H9 (cell line): Measurements from ENCODE around the gene EFNA5. TPM values are rescaled to one million over a fixed set of nuclear protein-coding genes. Genes with fewer than 3 reads are reported as not detected.

Source experiments
- DNase-seq: peaks from one replicate; pipeline ENCODE4 v3.0.0-alpha.2; 2017
- H2AFZ ChIP-seq: one replicate; pipeline ENCODE4 v1.6.1; 2013; ENCODE audit warnings: mild to moderate bottlenecking, low read length, control low read depth, moderate library complexity
- H2AK5ac ChIP-seq: 2 replicates; pipeline ENCODE4 v1.6.1; 2013; ENCODE audit warnings: low read length, control low read depth, mixed read lengths; ENCODE audit not compliant: insufficient read length
- H2BK120ac ChIP-seq: one replicate; pipeline ENCODE4 v1.6.1; 2013; ENCODE audit warnings: low read depth, mild to moderate bottlenecking, low read length, control low read depth, inconsistent platforms; ENCODE audit not compliant: poor library complexity, severe bottlenecking
- H2BK12ac ChIP-seq: 2 replicates; pipeline ENCODE4 v1.6.1; 2013; ENCODE audit warnings: low read length, control low read depth, mixed read lengths, low read depth; ENCODE audit not compliant: insufficient read length
- H2BK15ac ChIP-seq: 2 replicates; pipeline ENCODE4 v1.6.1; 2013; ENCODE audit warnings: low read depth, low read length, control low read depth
- H2BK20ac ChIP-seq: one replicate; pipeline ENCODE4 v1.6.1; 2013; ENCODE audit warnings: low read depth, mild to moderate bottlenecking, low read length, control low read depth, inconsistent platforms; ENCODE audit not compliant: poor library complexity, severe bottlenecking
- H2BK5ac ChIP-seq: 2 replicates; pipeline ENCODE4 v1.6.1; 2013; ENCODE audit warnings: low read length, control low read depth, mixed read lengths; ENCODE audit not compliant: insufficient read length
- H3K14ac ChIP-seq: 2 replicates; pipeline ENCODE4 v1.6.1; 2013; ENCODE audit warnings: low read length, control low read depth; ENCODE audit not compliant: insufficient read depth
- H3K18ac ChIP-seq: 2 replicates; pipeline ENCODE4 v1.6.1; 2013; ENCODE audit warnings: low read depth, mild to moderate bottlenecking, mixed read lengths, low read length, control low read depth; ENCODE audit not compliant: insufficient read length
- H3K23ac ChIP-seq: 2 replicates; pipeline ENCODE4 v1.6.1; 2013; ENCODE audit warnings: low read length, control low read depth, mixed read lengths, low read depth; ENCODE audit not compliant: insufficient read length
- H3K23me2 ChIP-seq: 2 replicates; pipeline ENCODE4 v1.6.1; 2013; ENCODE audit warnings: low read depth, mild to moderate bottlenecking, mixed read lengths, low read length, control low read depth; ENCODE audit not compliant: insufficient read length, poor library complexity, severe bottlenecking
- H3K27ac ChIP-seq: 2 replicates; pipeline ENCODE4 v1.5.1; 2013; ENCODE audit warnings: low read length, control low read depth, mixed read lengths, low read depth; ENCODE audit not compliant: insufficient read length
- H3K27me3 ChIP-seq: 2 replicates; pipeline ENCODE4 v1.6.1; 2013; ENCODE audit warnings: low read length, control low read depth, inconsistent platforms; ENCODE audit not compliant: insufficient read depth
- H3K4ac ChIP-seq: 2 replicates; pipeline ENCODE4 v1.6.1; 2013; ENCODE audit warnings: low read depth, mild to moderate bottlenecking, control low read depth, inconsistent platforms, low read length, moderate library complexity
- H3K4me1 ChIP-seq: 2 replicates; pipeline ENCODE4 v1.6.1; 2013; ENCODE audit warnings: low read length, control low read depth, inconsistent platforms; ENCODE audit not compliant: insufficient read depth
- H3K4me2 ChIP-seq: 2 replicates; pipeline ENCODE4 v1.6.1; 2013; ENCODE audit warnings: low read length, control low read depth, mixed read lengths; ENCODE audit not compliant: insufficient read length, insufficient read depth
- H3K56ac ChIP-seq: 2 replicates; pipeline ENCODE4 v1.6.1; 2013; ENCODE audit warnings: low read depth, mild to moderate bottlenecking, mixed read lengths, low read length, control low read depth; ENCODE audit not compliant: insufficient read length
- H3K79me1 ChIP-seq: 2 replicates; pipeline ENCODE4 v1.6.1; 2013; ENCODE audit warnings: low read depth, mild to moderate bottlenecking, moderate library complexity, low read length, control low read depth, inconsistent platforms; ENCODE audit not compliant: insufficient read depth, poor library complexity, severe bottlenecking
- H3K79me2 ChIP-seq: 2 replicates; pipeline ENCODE4 v1.6.1; 2013; ENCODE audit warnings: low read length, control low read depth, inconsistent platforms; ENCODE audit not compliant: insufficient read depth
- H3K9ac ChIP-seq: 2 replicates; pipeline ENCODE4 v1.6.1; 2013; ENCODE audit warnings: low read length, control low read depth, mixed read lengths; ENCODE audit not compliant: insufficient read length; ENCODE audit errors: extremely low read depth
- H3K9me3 ChIP-seq: one replicate; pipeline ENCODE4 v1.6.1; 2013; ENCODE audit warnings: low read depth, low read length, inconsistent platforms; ENCODE audit not compliant: control insufficient read depth
- H3T11ph ChIP-seq: one replicate; pipeline ENCODE4 v1.6.1; 2013; ENCODE audit warnings: mild to moderate bottlenecking, low read length, control low read depth, inconsistent platforms
- H4K20me1 ChIP-seq: one replicate; pipeline ENCODE4 v1.6.1; 2013; ENCODE audit not compliant: control insufficient read depth, insufficient read length, insufficient read depth
- H4K5ac ChIP-seq: 2 replicates; pipeline ENCODE4 v1.6.1; 2013; ENCODE audit warnings: low read depth, mild to moderate bottlenecking, mixed read lengths, low read length, control low read depth; ENCODE audit not compliant: insufficient read length
- H4K8ac ChIP-seq: replicated peaks from 2 replicates; pipeline ENCODE4 v1.6.1; 2013; ENCODE audit warnings: low read length, control low read depth, mixed read lengths, low read depth; ENCODE audit not compliant: insufficient read length
- H4K91ac ChIP-seq: 2 replicates; pipeline ENCODE4 v1.6.1; 2013; ENCODE audit warnings: low read depth, mild to moderate bottlenecking, moderate library complexity, mixed read lengths, low read length, control low read depth; ENCODE audit not compliant: insufficient read length
- H3K27ac Mint-ChIP-seq, 3 experiments: 2 replicates in 2 of 3; 3 replicates in 1 of 3; pipeline ENCODE4 v1.8.0; 2020 to 2021; ENCODE audit warnings: mixed read lengths in 3 of 3, mild to moderate bottlenecking in 1 of 3, moderate library complexity in 1 of 3
- H3K27me3 Mint-ChIP-seq: 2 replicates; pipeline ENCODE4 v1.8.0; 2021; ENCODE audit warnings: low read depth, mild to moderate bottlenecking, moderate library complexity, mixed read lengths
- H3K36me3 Mint-ChIP-seq, 3 experiments: 2 replicates in 2 of 3; 3 replicates in 1 of 3; pipeline ENCODE4 v1.8.0; 2020 to 2021; ENCODE audit warnings: low read depth in 3 of 3, mixed read lengths in 3 of 3; ENCODE audit not compliant: insufficient read depth in 1 of 3
- H3K4me1 Mint-ChIP-seq, 2 experiments: 2 replicates each; pipeline ENCODE4 v1.8.0; 2020; ENCODE audit warnings: mixed read lengths in 2 of 2
- H3K4me3 Mint-ChIP-seq, 2 experiments: 2 replicates in 1 of 2; 3 replicates in 1 of 2; pipeline ENCODE4 v1.8.0; 2020 to 2021; ENCODE audit warnings: mild to moderate bottlenecking in 2 of 2, mixed read lengths in 2 of 2, moderate library complexity in 1 of 2
- H3K9me3 Mint-ChIP-seq, 2 experiments: 2 replicates in 1 of 2; 3 replicates in 1 of 2; pipeline ENCODE4 v1.8.0; 2020; ENCODE audit warnings: mild to moderate bottlenecking in 2 of 2, mixed read lengths in 2 of 2, moderate library complexity in 1 of 2
- WGBS: extraction: QIAGEN DNeasy Blood & Tissue Kit; methylation state at CpG from one replicate; pipeline ENCODE4 v1.1.7; 2013; ENCODE audit warnings: missing lambda C conversion rate, low lambda C conversion rate, mixed read lengths; ENCODE audit not compliant: insufficient read length; ENCODE audit errors: extremely low coverage; 5-methylcytosine and 5-hydroxymethylcytosine counted together
- total RNA-seq: library from RNA; stranded (reverse); gene quantifications from 2 replicates; pipeline ENCODE4 v1.2.1, GENCODE V29; 2021
- TF ChIP-seq, protein P1 (sequence below): fragments of 200-600 bp; sonication (generic); conservative IDR thresholded peaks from 3 replicates; pipeline ENCODE4 v1.8.0; 2021; ENCODE audit warnings: antibody characterized with exemption, mild to moderate bottlenecking

The EFNA5 gene
- total RNA-seq, 1 experiment from 2014 or later, result 20.4 TPM

- H3K27me3 Mint-ChIP-seq, result no peaks in the 10 kb centered on the region
- TF ChIP-seq, protein P1, sequence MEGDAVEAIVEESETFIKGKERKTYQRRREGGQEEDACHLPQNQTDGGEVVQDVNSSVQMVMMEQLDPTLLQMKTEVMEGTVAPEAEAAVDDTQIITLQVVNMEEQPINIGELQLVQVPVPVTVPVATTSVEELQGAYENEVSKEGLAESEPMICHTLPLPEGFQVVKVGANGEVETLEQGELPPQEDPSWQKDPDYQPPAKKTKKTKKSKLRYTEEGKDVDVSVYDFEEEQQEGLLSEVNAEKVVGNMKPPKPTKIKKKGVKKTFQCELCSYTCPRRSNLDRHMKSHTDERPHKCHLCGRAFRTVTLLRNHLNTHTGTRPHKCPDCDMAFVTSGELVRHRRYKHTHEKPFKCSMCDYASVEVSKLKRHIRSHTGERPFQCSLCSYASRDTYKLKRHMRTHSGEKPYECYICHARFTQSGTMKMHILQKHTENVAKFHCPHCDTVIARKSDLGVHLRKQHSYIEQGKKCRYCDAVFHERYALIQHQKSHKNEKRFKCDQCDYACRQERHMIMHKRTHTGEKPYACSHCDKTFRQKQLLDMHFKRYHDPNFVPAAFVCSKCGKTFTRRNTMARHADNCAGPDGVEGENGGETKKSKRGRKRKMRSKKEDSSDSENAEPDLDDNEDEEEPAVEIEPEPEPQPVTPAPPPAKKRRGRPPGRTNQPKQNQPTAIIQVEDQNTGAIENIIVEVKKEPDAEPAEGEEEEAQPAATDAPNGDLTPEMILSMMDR, result no peak
- H3K27me3 ChIP-seq, result no peaks in the 10 kb centered on the region
- no peak overlapping the region for H2BK15ac ChIP-seq
- H3K4ac ChIP-seq, result no peak overlapping the region
- H2BK20ac ChIP-seq, result no peak overlapping the region
- no peak overlapping the region for H4K8ac ChIP-seq
- no peaks in the 10 kb centered on the region for H4K20me1 ChIP-seq
- H3K56ac ChIP-seq, result no peak overlapping the region
- H3K9me3 Mint-ChIP-seq, result peaks cover 8 to 11% of the 10 kb centered on the region in 2 experiments; a peak in 4 of 5 replicates
- no CpG with 5 or more reads among the region's 5 CpGs for WGBS
- no peak overlapping the region for H3K4me2 ChIP-seq
- H3K27ac Mint-ChIP-seq, result no peak overlapping the region
- H3K9ac ChIP-seq, result no peak overlapping the region
- no peaks in the 10 kb centered on the region for H3K9me3 ChIP-seq
- no peak overlapping the region for H2BK12ac ChIP-seq
- H4K91ac ChIP-seq, result no peak overlapping the region
- no peaks in the 10 kb centered on the region for H3K23me2 ChIP-seq
- H3K23ac ChIP-seq, result no peak overlapping the region
- no peak for DNase-seq
- no peak overlapping the region for H3K4me3 Mint-ChIP-seq
- no peak overlapping the region for H3K27ac ChIP-seq
- H3T11ph ChIP-seq, result no peak overlapping the region
- no peaks in the 10 kb centered on the region for H3K79me2 ChIP-seq
- peaks cover 12 to 13% of the 10 kb centered on the region in 2 experiments; a peak in 3 of 4 replicates for H3K4me1 Mint-ChIP-seq
- H2AK5ac ChIP-seq, result no peak overlapping the region
- H2BK5ac ChIP-seq, result no peak overlapping the region
- no peak overlapping the region for H3K14ac ChIP-seq
- no peak overlapping the region for H3K18ac ChIP-seq
- H2AFZ ChIP-seq, result no peak overlapping the region
- H3K4me1 ChIP-seq, result no peaks in the 10 kb centered on the region
- H3K36me3 Mint-ChIP-seq, result peaks cover 0 to 11% (median 0%) of the 10 kb centered on the region in 3 experiments; a peak in 3 of 7 replicates
- no peak overlapping the region for H2BK120ac ChIP-seq
- no peaks in the 10 kb centered on the region for H3K79me1 ChIP-seq
- no peak overlapping the region for H4K5ac ChIP-seq
Observed at GRCh38 chr5:107713228-107713627, 42.5 kb upstream of the EFNA5 start.
